PC-3 (cell line): ENCODE measurements around the gene KLHDC9.

ENCODE experiments used
- EZH2 ChIP-seq: fragments of 300-600 bp; sonication (generic); IDR thresholded peaks from one replicate; pipeline ENCODE4 v1.6.1; 2017; ENCODE audit warnings: antibody characterized with exemption, mild to moderate bottlenecking, low read length; ENCODE audit not compliant: unreplicated experiment
- TF ChIP-seq, protein P1 (sequence below): fragments of 300-600 bp; sonication (generic); conservative IDR thresholded peaks from 2 replicates; pipeline ENCODE4 v1.5.1; 2017; ENCODE audit warnings: antibody characterized with exemption, low read depth, mild to moderate bottlenecking, low read length

DNA sequence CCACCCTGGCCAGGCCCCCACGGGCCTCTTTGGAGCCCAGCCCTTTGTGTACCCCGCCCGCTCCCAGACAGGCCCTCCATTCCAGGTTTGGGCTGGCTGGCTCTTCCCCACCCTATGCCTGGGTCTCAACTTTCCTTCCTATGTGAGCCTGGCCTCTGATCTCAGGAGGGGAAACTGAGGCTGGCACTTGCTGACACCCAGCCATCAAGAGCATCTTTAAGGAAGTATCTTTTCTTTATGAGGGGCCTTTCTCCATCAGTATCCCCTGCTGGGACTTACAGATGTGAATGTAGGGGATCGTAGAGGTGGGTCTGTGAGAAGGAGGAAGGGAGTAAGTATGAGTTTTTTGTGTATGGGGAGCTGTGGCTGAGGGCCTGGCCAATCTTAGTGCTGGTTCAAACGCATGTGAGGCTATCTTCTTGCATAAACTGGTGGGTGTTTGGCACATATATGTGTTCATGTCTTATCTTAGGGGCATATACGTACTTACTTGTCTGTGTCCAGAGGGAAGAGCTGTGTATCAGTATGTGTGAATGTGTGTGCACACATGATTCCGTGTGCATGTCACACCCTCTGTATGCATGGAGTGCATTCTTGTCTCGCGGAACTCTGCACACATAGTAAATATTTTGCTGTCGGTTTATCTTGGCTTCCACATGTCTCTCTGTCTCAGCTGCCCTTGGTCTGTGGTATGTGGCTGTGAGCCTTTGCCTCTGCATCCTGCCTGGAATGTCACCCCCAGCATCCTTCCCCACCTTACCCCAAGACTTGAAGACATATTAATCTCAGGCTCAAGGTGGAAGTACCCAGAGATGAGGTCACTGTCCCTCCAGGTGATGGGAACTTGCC, 14.2 kb upstream of the KLHDC9 start:
- TF ChIP-seq, protein P1, sequence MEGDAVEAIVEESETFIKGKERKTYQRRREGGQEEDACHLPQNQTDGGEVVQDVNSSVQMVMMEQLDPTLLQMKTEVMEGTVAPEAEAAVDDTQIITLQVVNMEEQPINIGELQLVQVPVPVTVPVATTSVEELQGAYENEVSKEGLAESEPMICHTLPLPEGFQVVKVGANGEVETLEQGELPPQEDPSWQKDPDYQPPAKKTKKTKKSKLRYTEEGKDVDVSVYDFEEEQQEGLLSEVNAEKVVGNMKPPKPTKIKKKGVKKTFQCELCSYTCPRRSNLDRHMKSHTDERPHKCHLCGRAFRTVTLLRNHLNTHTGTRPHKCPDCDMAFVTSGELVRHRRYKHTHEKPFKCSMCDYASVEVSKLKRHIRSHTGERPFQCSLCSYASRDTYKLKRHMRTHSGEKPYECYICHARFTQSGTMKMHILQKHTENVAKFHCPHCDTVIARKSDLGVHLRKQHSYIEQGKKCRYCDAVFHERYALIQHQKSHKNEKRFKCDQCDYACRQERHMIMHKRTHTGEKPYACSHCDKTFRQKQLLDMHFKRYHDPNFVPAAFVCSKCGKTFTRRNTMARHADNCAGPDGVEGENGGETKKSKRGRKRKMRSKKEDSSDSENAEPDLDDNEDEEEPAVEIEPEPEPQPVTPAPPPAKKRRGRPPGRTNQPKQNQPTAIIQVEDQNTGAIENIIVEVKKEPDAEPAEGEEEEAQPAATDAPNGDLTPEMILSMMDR, result no peak
- TF ChIP-seq EZH2, result no peak
